CD4-positive, alpha-beta memory T cell (primary cell): ENCODE results near the gene TNS2. TPM values are rescaled to one million over a fixed set of nuclear protein-coding genes. Genes with fewer than 3 reads are reported as not detected.
"Not testable (repeated sequence)": the region's sequence is repeated elsewhere in the genome, so short reads cannot be mapped to it uniquely, and the experiment has no call there.

ENCODE experiments used
- CTCF ChIA-PET: fragments of 350-600 bp; sonication (Branson Sonifier 250); formaldehyde crosslinking; loops from one replicate; lab custom pipeline; 2021; ENCODE audit warnings: inconsistent platforms; ENCODE audit not compliant: partially characterized antibody; lab: Charles Lee
- POLR2A ChIA-PET: fragments of 350-600 bp; sonication (Branson Sonifier 250); formaldehyde crosslinking; loops from one replicate; lab custom pipeline; 2021; ENCODE audit not compliant: partially characterized antibody; lab: Charles Lee
- DNase-seq, 5 donors: peaks; one replicate each; pipeline versions ENCODE4 v3.0.0 to v3.0.0-alpha.2; 2020 to 2022; ENCODE audit warnings: mixed read lengths in 1 of 5
- H3K27ac ChIP-seq: one replicate; pipeline ENCODE4 v1.7.0; 2013; ENCODE audit warnings: low read depth, low read length
- H3K27me3 ChIP-seq: 2 replicates; pipeline ENCODE4 v1.7.0; 2013; ENCODE audit warnings: mild to moderate bottlenecking, low read length, moderate library complexity; ENCODE audit not compliant: insufficient read depth
- H3K36me3 ChIP-seq: 2 replicates; pipeline ENCODE4 v1.7.0; 2013; ENCODE audit warnings: mild to moderate bottlenecking, low read length, moderate library complexity; ENCODE audit not compliant: insufficient read depth
- H3K4me1 ChIP-seq: 2 replicates; pipeline ENCODE4 v1.7.0; 2013; ENCODE audit warnings: mild to moderate bottlenecking, low read length, moderate library complexity; ENCODE audit not compliant: insufficient read depth
- H3K4me3 ChIP-seq, 2 donors: one replicate each; pipeline ENCODE4 v1.7.0; 2013; ENCODE audit warnings: low read length in 2 of 2, mild to moderate bottlenecking in 1 of 2
- H3K9me3 ChIP-seq, 2 donors: one replicate each; pipeline ENCODE4 v1.7.0; 2013; ENCODE audit warnings: low read length in 2 of 2, control low read depth in 1 of 2; ENCODE audit not compliant: control insufficient read depth in 1 of 2
- H3K27ac Mint-ChIP-seq, 7 donors: one replicate each; pipeline ENCODE4 v1.8.0; 2020 to 2021; ENCODE audit warnings: mixed read lengths in 7 of 7, mild to moderate bottlenecking in 6 of 7, inconsistent platforms in 3 of 7, moderate library complexity in 3 of 7
- H3K27me3 Mint-ChIP-seq, 2 donors: one replicate each; pipeline ENCODE4 v1.8.0; 2020 to 2021; ENCODE audit warnings: mixed read lengths in 2 of 2
- H3K36me3 Mint-ChIP-seq, 2 donors: one replicate each; pipeline ENCODE4 v1.8.0; 2020 to 2021; ENCODE audit warnings: mixed read lengths in 2 of 2, inconsistent platforms in 1 of 2, mild to moderate bottlenecking in 1 of 2
- H3K4me1 Mint-ChIP-seq, 4 donors: one replicate each; pipeline ENCODE4 v1.8.0; 2020 to 2021; ENCODE audit warnings: mixed read lengths in 4 of 4, mild to moderate bottlenecking in 1 of 4
- H3K4me3 Mint-ChIP-seq, 8 donors: one replicate each; pipeline ENCODE4 v1.8.0; 2020 to 2021; ENCODE audit warnings: mixed read lengths in 8 of 8, mild to moderate bottlenecking in 7 of 8, moderate library complexity in 6 of 8, inconsistent platforms in 3 of 8
- H3K9me3 Mint-ChIP-seq, 8 donors: one replicate each; pipeline ENCODE4 v1.8.0; 2020 to 2021; ENCODE audit warnings: mixed read lengths in 8 of 8, mild to moderate bottlenecking in 5 of 8, inconsistent platforms in 3 of 8, moderate library complexity in 1 of 8
- intact Hi-C: fragments of 100-400 bp; cut with micrococcal nuclease; formaldehyde crosslinking; loops from one replicate; pipeline ENCODE4 v1.15.1; 2023
- polyA plus RNA-seq, 2 donors: library from polyadenylated mRNA; unstranded; fragments of 300-500 nt; fragmentation: Illumina TruSeq; gene quantifications; one replicate each; pipeline ENCODE4 v1.2.3, GENCODE V29; 2021
- total RNA-seq, 2 experiments: library from RNA; stranded (reverse); gene quantifications; one replicate each; pipeline ENCODE4 v1.2.3, GENCODE V29; 2021

TNS2 gene
- total and polyA plus RNA-seq, 4 experiments from 2014 or later = 0.27 to 7.2 (median 3.4) TPM

DNA sequence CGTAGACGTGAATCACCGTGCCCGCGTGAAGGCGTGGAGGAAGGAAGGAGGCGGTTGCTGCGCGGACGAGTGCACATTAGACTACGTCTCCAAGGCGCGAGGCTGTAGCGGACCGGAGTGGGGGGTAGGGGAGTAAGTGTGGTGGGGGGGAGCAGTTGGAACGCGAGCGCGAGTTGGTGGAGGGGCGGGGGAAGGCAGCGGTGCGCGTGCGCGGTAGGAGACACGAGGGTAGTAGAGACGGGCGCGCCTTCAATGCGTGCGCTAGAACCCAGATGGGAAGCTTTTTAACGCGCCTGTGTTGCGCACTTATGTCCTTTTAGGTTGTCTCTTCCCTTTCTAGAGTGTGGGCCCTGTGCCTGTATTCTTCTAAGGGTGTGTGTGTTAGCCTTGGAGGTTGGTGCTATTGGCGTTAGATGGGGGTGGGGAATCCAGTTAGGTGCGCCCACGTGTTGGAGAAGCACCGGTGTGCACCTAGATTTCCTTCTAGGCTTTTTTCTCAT lies 43.0 kb upstream of the TNS2 start:
- Histone ChIP-seq H3K27me3 (no peaks in the 10 kb centered on the region), H3K4me3 (peak overlapping the region; percentile 99 to 100), H3K27ac (peak overlapping the region; percentile 94), H3K4me1 (peaks cover 57% of the 10 kb centered on the region), H3K36me3 (peaks cover 11% of the 10 kb centered on the region), H3K9me3 (no peaks in the 10 kb centered on the region)
- Mint-ChIP-seq H3K4me1 (peaks cover 32 to 65% (median 50%) of the 10 kb centered on the region in 4 donors), H3K4me3 (peak overlapping the region; percentile 99 to 100 (median 99)), H3K27ac (peak overlapping the region; percentile 99 to 100 (median 99)), H3K36me3 (peaks cover 12 to 40% of the 10 kb centered on the region in 2 donors), H3K9me3 (peaks cover 0 to 7% (median 0%) of the 10 kb centered on the region in 8 donors), H3K27me3 (no peaks in the 10 kb centered on the region)
- ChIA-PET CTCF (interaction anchor here (0.7 to 1.3 kb wide), 4 partner anchors 30 to 669 kb away, joined by 3 read pairs; partner anchors contain the start of gene ATP5MC2), POLR2A (interaction anchor here (0.9 to 2.4 kb wide), 14 partner anchors 10 to 1273 kb away, joined by 3 to 22 read pairs (median 4); partner anchors contain the start of genes CBX5, HNRNPA1, PFDN5 and PRR13)
- DNase-seq = peak; percentile 68 to 85 (median 73)
- intact Hi-C loops = loop anchor here (1.0 to 2.0 kb wide), 7 partner anchors 40 to 720 kb away; partner anchors contain the start of genes ATF7, CALCOCO1, CSAD and PFDN5

DNA sequence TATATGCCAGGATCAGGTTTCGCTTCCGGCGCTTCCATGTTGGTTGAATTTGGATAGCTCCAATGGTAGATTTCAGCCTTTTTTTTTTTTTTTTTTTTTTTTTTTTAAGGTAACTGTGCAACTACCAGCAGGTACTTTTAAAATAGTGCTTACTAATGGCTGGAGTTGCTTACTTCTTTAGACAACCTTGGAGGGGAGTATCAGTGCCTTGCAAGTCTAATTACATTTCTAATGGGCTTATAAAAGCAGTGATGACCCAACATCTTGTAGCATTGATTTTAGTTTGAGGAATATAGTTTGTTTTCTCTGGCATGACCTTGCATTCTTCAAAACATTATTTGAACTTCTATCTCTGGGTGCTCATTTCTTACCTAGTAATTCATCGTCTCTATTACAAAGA lies 42.5 kb upstream of the TNS2 start:
- DNase-seq = no peak
- H3K36me3 ChIP-seq = peaks cover 11% of the 10 kb centered on the region
- H3K4me3 ChIP-seq = peak overlapping the region; percentile 99 to 100
- peak overlapping the region; percentile 99 to 100 (median 99) for H3K27ac Mint-ChIP-seq
- H3K27me3 ChIP-seq = no peaks in the 10 kb centered on the region
- ChIA-PET POLR2A (interaction anchor here (1.2 to 2.4 kb wide), 3 partner anchors 39 to 421 kb away, joined by 3 to 22 read pairs (median 4); no protein-coding TSS in a partner anchor), CTCF (interaction anchor here (0.7 to 1.3 kb wide), 3 partner anchors 30 to 41 kb away, joined by 3 read pairs; no protein-coding TSS in a partner anchor)
- H3K27me3 Mint-ChIP-seq = no peaks in the 10 kb centered on the region
- H3K27ac ChIP-seq = peak overlapping the region; percentile 94
- peaks cover 0 to 7% (median 0%) of the 10 kb centered on the region in 8 donors for H3K9me3 Mint-ChIP-seq
- intact Hi-C loops = loop anchor here (2.0 kb wide), 2 partner anchors 39 to 213 kb away; no protein-coding TSS in a partner anchor
- peaks cover 13 to 42% of the 10 kb centered on the region in 2 donors for H3K36me3 Mint-ChIP-seq
- peak overlapping the region; percentile 99 to 100 (median 99) for H3K4me3 Mint-ChIP-seq
- no peaks in the 10 kb centered on the region for H3K9me3 ChIP-seq
- H3K4me1 Mint-ChIP-seq = peaks cover 32 to 68% (median 51%) of the 10 kb centered on the region in 4 donors
- H3K4me1 ChIP-seq = peaks cover 62% of the 10 kb centered on the region

DNA sequence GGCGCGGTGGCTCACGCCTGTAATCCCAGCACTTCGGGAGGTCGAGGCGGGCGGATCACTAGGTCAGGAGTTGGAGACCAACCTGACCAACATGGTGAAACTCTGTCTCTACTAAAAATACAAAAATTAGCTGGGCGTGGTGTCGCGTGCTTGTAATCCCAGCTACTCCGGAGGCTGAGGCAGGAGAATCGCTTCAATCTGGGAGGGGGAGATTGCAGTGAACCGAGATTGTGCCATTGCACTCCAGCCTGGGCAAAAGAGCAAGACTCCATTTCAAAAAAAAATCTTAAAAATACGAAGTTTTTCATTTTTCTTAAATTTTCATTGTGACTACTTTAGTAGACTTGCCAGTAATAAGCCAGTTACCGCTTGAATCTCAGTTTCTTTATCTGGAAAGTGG lies 41.1 kb upstream of the TNS2 start:
- H3K4me3 Mint-ChIP-seq = peak overlapping the region in 7 of 8 donors; percentile 50 to 100 (median 99)
- H3K36me3 ChIP-seq = peaks cover 11% of the 10 kb centered on the region
- H3K9me3 Mint-ChIP-seq, H3K27ac ChIP-seq, DNase-seq, H3K9me3 ChIP-seq, intact Hi-C loops, H3K27me3 Mint-ChIP-seq, H3K4me3 ChIP-seq, CTCF ChIA-PET, POLR2A ChIA-PET, H3K27me3 ChIP-seq: not testable (repeated sequence)
- peaks cover 71% of the 10 kb centered on the region for H3K4me1 ChIP-seq
- H3K36me3 Mint-ChIP-seq = peaks cover 13 to 47% of the 10 kb centered on the region in 2 donors
- H3K4me1 Mint-ChIP-seq = peaks cover 37 to 78% (median 61%) of the 10 kb centered on the region in 4 donors
- peak overlapping the region in 5 of 7 donors; percentile 9 to 99 (median 41) for H3K27ac Mint-ChIP-seq

DNA sequence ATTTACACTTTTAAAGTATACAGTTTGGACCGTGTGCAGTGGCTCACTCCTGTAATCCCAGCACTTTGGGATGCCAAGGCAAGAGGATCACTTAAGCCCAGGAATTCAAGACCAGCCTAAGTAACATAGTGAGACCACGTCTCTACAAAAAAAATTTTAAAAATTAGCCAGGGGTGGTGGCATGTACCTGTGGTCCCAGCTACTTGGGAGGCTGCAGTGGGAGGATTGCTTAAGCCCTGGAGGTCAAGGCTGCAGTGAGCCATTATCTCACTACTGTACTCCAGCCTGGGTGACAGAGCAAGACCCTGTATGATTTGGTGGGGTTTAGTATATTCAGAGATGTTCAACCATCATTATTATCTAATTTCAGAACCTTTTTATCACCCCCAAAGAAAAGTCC lies 38.9 kb upstream of the TNS2 start:
- intact Hi-C loops = no loop called here
- Mint-ChIP-seq H3K36me3 (peaks cover 13 to 53% of the 10 kb centered on the region in 2 donors), H3K27ac (peak overlapping the region in 3 of 7 donors; percentile 41 to 78 (median 73)), H3K9me3 (peaks cover 0 to 7% (median 0%) of the 10 kb centered on the region in 8 donors), H3K4me3 (peak overlapping the region in 2 of 8 donors; percentile 17 to 40), H3K4me1 (peaks cover 38 to 85% (median 63%) of the 10 kb centered on the region in 4 donors), H3K27me3 (no peaks in the 10 kb centered on the region)
- no peak overlapping the region for H3K4me3 ChIP-seq
- DNase-seq = no peak
- CTCF ChIA-PET = interaction anchor here (1.1 to 1.5 kb wide), 2 partner anchors 15 to 37 kb away, joined by 3 to 4 read pairs; no protein-coding TSS in a partner anchor
- H3K27me3 ChIP-seq = no peaks in the 10 kb centered on the region
- POLR2A ChIA-PET = interaction anchor here (1.6 kb wide), 1 partner anchor 37 kb away, joined by 3 read pairs; no protein-coding TSS in a partner anchor
- no peak overlapping the region for H3K27ac ChIP-seq
- H3K9me3 ChIP-seq = no peaks in the 10 kb centered on the region
- peaks cover 12% of the 10 kb centered on the region for H3K36me3 ChIP-seq
- peaks cover 73% of the 10 kb centered on the region for H3K4me1 ChIP-seq

DNA sequence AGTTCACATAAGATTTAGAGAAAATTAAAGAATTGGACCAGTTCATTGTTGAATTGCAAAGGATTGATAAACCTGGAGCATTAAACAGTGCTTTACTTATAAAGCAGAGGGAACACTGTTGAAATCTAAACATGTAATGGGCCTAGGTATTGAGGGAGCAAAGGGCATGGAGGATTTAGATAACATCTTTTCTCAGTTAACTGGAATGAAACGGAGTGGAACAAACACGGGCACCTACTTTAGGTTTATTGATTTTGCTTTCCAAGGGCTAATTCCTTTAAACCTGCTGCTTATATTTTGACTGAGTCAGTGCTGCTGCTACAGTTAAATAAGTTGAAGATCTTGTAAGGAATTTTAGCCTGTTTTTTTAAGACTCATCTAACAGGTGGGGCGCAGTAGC lies 38.0 kb upstream of the TNS2 start:
- Histone ChIP-seq H3K4me3 (no peak overlapping the region), H3K4me1 (peaks cover 73% of the 10 kb centered on the region), H3K9me3 (no peaks in the 10 kb centered on the region), H3K27ac (no peak overlapping the region), H3K36me3 (peaks cover 22% of the 10 kb centered on the region), H3K27me3 (no peaks in the 10 kb centered on the region)
- no peak for DNase-seq
- Mint-ChIP-seq H3K27me3 (no peaks in the 10 kb centered on the region), H3K27ac (peak overlapping the region in 4 of 7 donors; percentile 4 to 86 (median 8)), H3K4me3 (peak overlapping the region in 3 of 8 donors; percentile 0 to 28 (median 8)), H3K36me3 (peaks cover 13 to 53% of the 10 kb centered on the region in 2 donors), H3K4me1 (peaks cover 37 to 80% (median 63%) of the 10 kb centered on the region in 4 donors), H3K9me3 (no peaks in the 10 kb centered on the region)
- intact Hi-C loops = no loop called here
- CTCF ChIA-PET = interaction anchor here (1.1 kb wide), 1 partner anchor 15 kb away, joined by 3 read pairs; no protein-coding TSS in a partner anchor
- POLR2A ChIA-PET = interaction anchor here (1.6 kb wide), 1 partner anchor 36 kb away, joined by 3 read pairs; no protein-coding TSS in a partner anchor

DNA sequence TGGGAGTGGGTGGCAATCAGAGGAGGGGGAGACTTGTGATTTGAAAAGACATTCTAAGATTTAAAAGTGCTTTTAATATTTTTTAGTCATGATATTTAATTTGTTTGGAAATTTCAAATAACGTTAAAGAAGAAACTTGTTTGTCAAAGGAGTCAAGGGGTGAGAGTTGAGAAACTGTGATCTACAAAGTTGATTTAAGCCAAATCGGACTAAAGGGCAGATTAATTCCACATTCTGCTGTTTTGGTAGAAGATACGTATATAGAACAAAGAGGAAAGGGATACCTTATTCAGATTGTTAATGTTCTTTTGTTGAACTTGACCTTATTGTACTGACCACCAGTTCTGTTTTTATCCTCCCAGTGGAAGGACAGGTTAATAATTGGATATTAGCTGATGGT lies 36.9 kb upstream of the TNS2 start:
- ChIA-PET POLR2A (interaction anchor here (1.2 kb wide), 1 partner anchor 13 kb away, joined by 3 read pairs; no protein-coding TSS in a partner anchor), CTCF (interaction anchor here (1.0 kb wide), 1 partner anchor 12 kb away, joined by 3 read pairs; no protein-coding TSS in a partner anchor)
- no peaks in the 10 kb centered on the region for H3K27me3 Mint-ChIP-seq
- no peak overlapping the region for H3K27ac Mint-ChIP-seq
- peaks cover 32 to 70% (median 55%) of the 10 kb centered on the region in 4 donors for H3K4me1 Mint-ChIP-seq
- intact Hi-C loops = no loop called here
- peaks cover 28% of the 10 kb centered on the region for H3K36me3 ChIP-seq
- H3K27me3 ChIP-seq = no peaks in the 10 kb centered on the region
- DNase-seq = no peak
- peaks cover 19 to 56% of the 10 kb centered on the region in 2 donors for H3K36me3 Mint-ChIP-seq
- H3K27ac ChIP-seq = no peak overlapping the region
- H3K4me3 ChIP-seq = no peak overlapping the region
- H3K4me1 ChIP-seq = peaks cover 62% of the 10 kb centered on the region
- H3K9me3 ChIP-seq = no peaks in the 10 kb centered on the region
- H3K4me3 Mint-ChIP-seq = peak overlapping the region in 1 of 8 donors; percentile 0
- H3K9me3 Mint-ChIP-seq = no peaks in the 10 kb centered on the region
